WTC11 (cell line): Measurements from ENCODE around the gene NDUFB10. TPM values are rescaled to one million over a fixed set of nuclear protein-coding genes. Genes with fewer than 3 reads are reported as not detected.

Experiments used
- ATAC-seq: fragments of 200-7000 bp; cut with Tn5 transposase; 2 replicates; pipeline ENCODE4 v1.10.0; 2021; ENCODE audit warnings: mild to moderate bottlenecking, moderate library complexity
- CTCF ChIA-PET: fragments of 300-600 bp; sonication (Branson Sonifier 250); formaldehyde crosslinking; loops from one replicate; lab custom pipeline; 2021; ENCODE audit warnings: antibody characterized with exemption; lab: Charles Lee
- POLR2A ChIA-PET: fragments of 350-600 bp; sonication (Branson Sonifier 250); formaldehyde crosslinking; loops from one replicate; lab custom pipeline; 2021; ENCODE audit warnings: antibody characterized with exemption; lab: Charles Lee
- DNase-seq: peaks from one replicate; pipeline ENCODE4 v3.0.0; 2021; ENCODE audit warnings: low spot score
- H3K27ac Mint-ChIP-seq: 2 replicates; pipeline ENCODE4 v1.8.0; 2021; ENCODE audit warnings: mixed read lengths
- H3K27me3 Mint-ChIP-seq: 2 replicates; pipeline ENCODE4 v1.8.0; 2021; ENCODE audit warnings: low read depth, mild to moderate bottlenecking, moderate library complexity, mixed read lengths
- H3K36me3 Mint-ChIP-seq: 2 replicates; pipeline ENCODE4 v1.8.0; 2021; ENCODE audit warnings: mixed read lengths
- H3K4me1 Mint-ChIP-seq: 2 replicates; pipeline ENCODE4 v1.8.0; 2022; ENCODE audit warnings: mixed read lengths
- H3K4me3 Mint-ChIP-seq: 2 replicates; pipeline ENCODE4 v1.8.0; 2021; ENCODE audit warnings: mild to moderate bottlenecking, moderate library complexity, mixed read lengths
- H3K9me3 Mint-ChIP-seq: 2 replicates; pipeline ENCODE4 v1.8.0; 2021; ENCODE audit warnings: mixed read lengths
- ATF1 ChIP-seq: sonication (generic); formaldehyde crosslinking; IDR thresholded peaks from 2 replicates; pipeline ENCODE4 v1.8.1; 2023; ENCODE audit warnings: mild to moderate bottlenecking, moderate library complexity, missing genetic modification reagents
- CREM ChIP-seq: sonication (generic); formaldehyde crosslinking; IDR thresholded peaks from 2 replicates; pipeline ENCODE4 v1.8.1; 2022; ENCODE audit warnings: mild to moderate bottlenecking, missing genetic modification reagents, moderate library complexity
- ESRRA ChIP-seq: sonication (generic); formaldehyde crosslinking; IDR thresholded peaks from 2 replicates; pipeline ENCODE4 v1.8.1; 2022; ENCODE audit warnings: mild to moderate bottlenecking, missing genetic modification reagents, borderline replicate concordance
- FOXK1 ChIP-seq: sonication (generic); formaldehyde crosslinking; IDR thresholded peaks from 2 replicates; pipeline ENCODE4 v1.8.0; 2022; ENCODE audit warnings: mild to moderate bottlenecking, moderate library complexity, missing genetic modification reagents
- IRF2 ChIP-seq: sonication (generic); formaldehyde crosslinking; IDR thresholded peaks from 2 replicates; pipeline ENCODE4 v1.8.0; 2022; ENCODE audit warnings: low read depth, missing genetic modification reagents, borderline replicate concordance
- JAZF1 ChIP-seq: fragments of 250-450 bp; sonication (Bioruptor Pico); IDR thresholded peaks from 2 replicates; pipeline ENCODE4 v1.9.0; 2021; ENCODE audit warnings: moderate library complexity, mild to moderate bottlenecking, inconsistent platforms
- MXD4 ChIP-seq: fragments of 250-450 bp; sonication (Bioruptor Pico); IDR thresholded peaks from 2 replicates; pipeline ENCODE4 v1.8.0; 2021; ENCODE audit warnings: mild to moderate bottlenecking, moderate library complexity, borderline replicate concordance
- MYBL2 ChIP-seq: sonication (generic); formaldehyde crosslinking; IDR thresholded peaks from 2 replicates; pipeline ENCODE4 v1.8.1; 2023; ENCODE audit warnings: mild to moderate bottlenecking, moderate library complexity, missing genetic modification reagents
- NR1H2 ChIP-seq: sonication (generic); formaldehyde crosslinking; IDR thresholded peaks from 2 replicates; pipeline ENCODE4 v1.9.0; 2021; ENCODE audit warnings: mild to moderate bottlenecking, moderate library complexity, missing genetic modification reagents
- OVOL2 ChIP-seq: fragments of 250-450 bp; sonication (Bioruptor Pico); IDR thresholded peaks from 2 replicates; pipeline ENCODE4 v1.9.0; 2021; ENCODE audit warnings: mild to moderate bottlenecking, borderline replicate concordance
- SOX15 ChIP-seq: fragments of 250-450 bp; sonication (Bioruptor Pico); IDR thresholded peaks from 2 replicates; pipeline ENCODE4 v1.9.0; 2021; ENCODE audit warnings: mild to moderate bottlenecking
- TEAD4 ChIP-seq: sonication (generic); formaldehyde crosslinking; IDR thresholded peaks from 2 replicates; pipeline ENCODE4 v1.8.0; 2022; ENCODE audit warnings: mild to moderate bottlenecking, missing genetic modification reagents
- ZBTB21 ChIP-seq: sonication (generic); formaldehyde crosslinking; IDR thresholded peaks from 2 replicates; pipeline ENCODE4 v1.8.1; 2023; ENCODE audit warnings: mild to moderate bottlenecking, missing genetic modification reagents, borderline replicate concordance
- ZNF121 ChIP-seq: sonication (generic); formaldehyde crosslinking; IDR thresholded peaks from 2 replicates; pipeline ENCODE4 v1.8.0; 2023; ENCODE audit warnings: missing genetic modification reagents
- ZNF219 ChIP-seq: sonication (generic); formaldehyde crosslinking; IDR thresholded peaks from 2 replicates; pipeline ENCODE4 v1.8.0; 2023; ENCODE audit warnings: missing genetic modification reagents, mild to moderate bottlenecking, borderline replicate concordance
- ZNF263 ChIP-seq: sonication (generic); formaldehyde crosslinking; IDR thresholded peaks from 2 replicates; pipeline ENCODE4 v1.8.1; 2022; ENCODE audit warnings: low read depth, mild to moderate bottlenecking, moderate library complexity, missing genetic modification reagents
- ZNF423 ChIP-seq: fragments of 250-450 bp; sonication (Bioruptor Pico); IDR thresholded peaks from 2 replicates; pipeline ENCODE4 v2.1.2; 2022; ENCODE audit warnings: mild to moderate bottlenecking, moderate library complexity
- total RNA-seq: library from RNA; stranded (reverse); gene quantifications from 3 replicates; pipeline ENCODE4 v1.2.3, GENCODE V29; 2021
- TF ChIP-seq, protein P1 (sequence below): fragments of 250-450 bp; sonication (Bioruptor Pico); IDR thresholded peaks from 2 replicates; pipeline ENCODE4 v2.1.2; 2022; ENCODE audit warnings: mild to moderate bottlenecking, moderate library complexity
- TF ChIP-seq, protein P2 (sequence below): sonication (generic); formaldehyde crosslinking; IDR thresholded peaks from 2 replicates; pipeline ENCODE4 v1.8.1; 2022; ENCODE audit warnings: mild to moderate bottlenecking, moderate library complexity, missing genetic modification reagents
- TF ChIP-seq, protein P3 (sequence below): sonication (generic); formaldehyde crosslinking; IDR thresholded peaks from 2 replicates; pipeline ENCODE4 v1.8.0; 2023; ENCODE audit warnings: missing genetic modification reagents
- TF ChIP-seq, protein P4 (sequence below): sonication (generic); formaldehyde crosslinking; IDR thresholded peaks from 2 replicates; pipeline ENCODE4 v1.8.0; 2023; ENCODE audit warnings: mild to moderate bottlenecking, missing genetic modification reagents
- TF ChIP-seq, protein P5 (sequence below): sonication (generic); formaldehyde crosslinking; IDR thresholded peaks from 2 replicates; pipeline ENCODE4 v1.8.1; 2023; ENCODE audit warnings: mild to moderate bottlenecking, missing genetic modification reagents
- TF ChIP-seq, protein P6 (sequence below): sonication (generic); formaldehyde crosslinking; IDR thresholded peaks from 2 replicates; pipeline ENCODE4 v1.8.0; 2022; ENCODE audit warnings: missing genetic modification reagents

The NDUFB10 gene
- total RNA-seq, 1 experiment from 2014 or later, result 228 TPM

DNA sequence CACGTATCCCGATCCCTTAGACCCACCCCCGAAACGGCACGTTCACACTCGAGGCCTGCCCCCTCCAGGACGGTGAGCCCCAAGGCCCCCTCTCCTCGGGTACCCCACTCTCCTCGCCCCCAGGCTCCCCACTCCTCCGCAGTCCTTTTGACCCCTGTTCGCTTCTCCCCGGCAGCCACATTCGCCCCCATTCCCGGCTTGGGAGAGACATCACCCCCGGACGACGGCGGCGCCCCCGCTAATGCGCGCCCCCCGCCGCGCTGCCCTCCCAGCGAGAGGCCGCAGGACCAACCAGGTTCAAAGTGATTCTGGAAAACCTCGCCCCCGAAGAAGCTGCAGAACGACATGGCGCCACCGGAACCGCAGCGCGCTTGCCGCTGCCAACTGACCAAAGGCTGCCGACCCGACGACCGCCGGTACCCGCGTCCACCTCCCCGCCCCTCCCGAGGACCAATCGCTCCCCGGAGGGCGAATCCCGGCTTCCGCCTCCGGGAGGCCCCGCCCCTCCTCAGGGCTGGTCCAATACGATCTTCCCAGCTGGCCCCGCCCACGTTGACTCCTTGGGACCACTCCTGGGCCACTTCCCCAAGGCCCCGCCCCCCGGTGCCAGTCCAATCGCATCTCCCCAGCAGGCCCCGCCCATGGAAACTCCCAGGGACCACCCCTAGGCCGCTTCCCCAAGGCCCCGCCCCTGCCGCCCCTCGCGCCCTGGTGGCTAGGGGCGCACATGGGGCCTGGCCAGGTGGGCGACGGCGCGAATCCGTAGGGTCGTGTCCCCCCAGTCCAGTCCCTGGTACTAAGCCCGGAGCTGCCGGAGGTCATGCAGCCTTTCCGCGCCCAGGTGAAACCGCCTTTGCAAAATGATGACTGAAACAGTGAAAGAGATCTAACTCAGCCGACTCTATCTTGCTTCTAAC lies 16.3 kb upstream of the NDUFB10 start, which contains the start of gene MSRB1:
TSS of gene MSRB1 (minus strand) at position 390 of the 917 bp plus-strand sequence. CDS start at position 347, 43 bp downstream.
- Mint-ChIP-seq H3K36me3 (peaks cover 9% of the 10 kb centered on the region), H3K4me1 (peaks cover 22% of the 10 kb centered on the region), H3K27ac (peak within 1 kb of the TSS; percentile 60), H3K4me3 (peak within 1 kb of the TSS; percentile 87), H3K9me3 (no peaks in the 10 kb centered on the region), H3K27me3 (peaks cover 16% of the 10 kb centered on the region)
- ChIA-PET POLR2A (interaction anchor here (0.6 to 1.7 kb wide), 6 partner anchors 16 to 48 kb away, joined by 3 to 7 read pairs (median 4); partner anchors contain the start of genes NDUFB10 and RPS2), CTCF (interaction anchor here (0.5 to 4.4 kb wide), 10 partner anchors 9 to 237 kb away, joined by 3 to 29 read pairs (median 4); partner anchors contain the start of gene MAPK8IP3)
- DNase-seq, result peak; percentile 100
- peak; percentile 97 for ATAC-seq
- TF ChIP-seq MYBL2 (peak; percentile 58; the same call in 1 of the 2 replicates), ZNF423 (CRISPR knock-in tag) (no peak), IRF2 (CRISPR knock-in tag) (no peak), TEAD4 (CRISPR knock-in tag) (no peak), OVOL2 (CRISPR knock-in tag) (no peak), ZNF219 (CRISPR knock-in tag) (no peak), CREM (0 out of 2 replicates have a peak, but pooled peaks have one; percentile 38), ATF1 (CRISPR knock-in tag) (no peak), NR1H2 (CRISPR knock-in tag) (no peak), SOX15 (no peak), MXD4 (CRISPR knock-in tag) (no peak), ZNF121 (CRISPR knock-in tag) (no peak), ESRRA (peak; percentile 47; the same call in 1 of the 2 replicates), ZBTB21 (CRISPR knock-in tag) (peak; percentile 78; the same call in 1 of the 2 replicates), JAZF1 (CRISPR knock-in tag) (no peak), FOXK1 (peak; percentile 44; the same call in 1 of the 2 replicates), ZNF263 (no peak)
- TF ChIP-seq, protein P1, sequence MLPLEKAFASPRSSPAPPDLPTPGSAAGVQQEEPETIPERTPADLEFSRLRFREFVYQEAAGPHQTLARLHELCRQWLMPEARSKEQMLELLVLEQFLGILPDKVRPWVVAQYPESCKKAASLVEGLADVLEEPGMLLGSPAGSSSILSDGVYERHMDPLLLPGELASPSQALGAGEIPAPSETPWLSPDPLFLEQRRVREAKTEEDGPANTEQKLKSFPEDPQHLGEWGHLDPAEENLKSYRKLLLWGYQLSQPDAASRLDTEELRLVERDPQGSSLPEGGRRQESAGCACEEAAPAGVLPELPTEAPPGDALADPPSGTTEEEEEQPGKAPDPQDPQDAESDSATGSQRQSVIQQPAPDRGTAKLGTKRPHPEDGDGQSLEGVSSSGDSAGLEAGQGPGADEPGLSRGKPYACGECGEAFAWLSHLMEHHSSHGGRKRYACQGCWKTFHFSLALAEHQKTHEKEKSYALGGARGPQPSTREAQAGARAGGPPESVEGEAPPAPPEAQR (CRISPR knock-in tag), result no peak
- TF ChIP-seq, protein P2, sequence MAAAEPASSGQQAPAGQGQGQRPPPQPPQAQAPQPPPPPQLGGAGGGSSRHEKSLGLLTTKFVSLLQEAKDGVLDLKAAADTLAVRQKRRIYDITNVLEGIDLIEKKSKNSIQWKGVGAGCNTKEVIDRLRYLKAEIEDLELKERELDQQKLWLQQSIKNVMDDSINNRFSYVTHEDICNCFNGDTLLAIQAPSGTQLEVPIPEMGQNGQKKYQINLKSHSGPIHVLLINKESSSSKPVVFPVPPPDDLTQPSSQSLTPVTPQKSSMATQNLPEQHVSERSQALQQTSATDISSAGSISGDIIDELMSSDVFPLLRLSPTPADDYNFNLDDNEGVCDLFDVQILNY (CRISPR knock-in tag), result 0 out of 2 replicates have a peak, but pooled peaks have one; percentile 34
- TF ChIP-seq, protein P3, sequence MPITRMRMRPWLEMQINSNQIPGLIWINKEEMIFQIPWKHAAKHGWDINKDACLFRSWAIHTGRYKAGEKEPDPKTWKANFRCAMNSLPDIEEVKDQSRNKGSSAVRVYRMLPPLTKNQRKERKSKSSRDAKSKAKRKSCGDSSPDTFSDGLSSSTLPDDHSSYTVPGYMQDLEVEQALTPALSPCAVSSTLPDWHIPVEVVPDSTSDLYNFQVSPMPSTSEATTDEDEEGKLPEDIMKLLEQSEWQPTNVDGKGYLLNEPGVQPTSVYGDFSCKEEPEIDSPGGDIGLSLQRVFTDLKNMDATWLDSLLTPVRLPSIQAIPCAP (CRISPR knock-in tag), result peak; percentile 23; the same call in 1 of the 2 replicates
- TF ChIP-seq, protein P4, sequence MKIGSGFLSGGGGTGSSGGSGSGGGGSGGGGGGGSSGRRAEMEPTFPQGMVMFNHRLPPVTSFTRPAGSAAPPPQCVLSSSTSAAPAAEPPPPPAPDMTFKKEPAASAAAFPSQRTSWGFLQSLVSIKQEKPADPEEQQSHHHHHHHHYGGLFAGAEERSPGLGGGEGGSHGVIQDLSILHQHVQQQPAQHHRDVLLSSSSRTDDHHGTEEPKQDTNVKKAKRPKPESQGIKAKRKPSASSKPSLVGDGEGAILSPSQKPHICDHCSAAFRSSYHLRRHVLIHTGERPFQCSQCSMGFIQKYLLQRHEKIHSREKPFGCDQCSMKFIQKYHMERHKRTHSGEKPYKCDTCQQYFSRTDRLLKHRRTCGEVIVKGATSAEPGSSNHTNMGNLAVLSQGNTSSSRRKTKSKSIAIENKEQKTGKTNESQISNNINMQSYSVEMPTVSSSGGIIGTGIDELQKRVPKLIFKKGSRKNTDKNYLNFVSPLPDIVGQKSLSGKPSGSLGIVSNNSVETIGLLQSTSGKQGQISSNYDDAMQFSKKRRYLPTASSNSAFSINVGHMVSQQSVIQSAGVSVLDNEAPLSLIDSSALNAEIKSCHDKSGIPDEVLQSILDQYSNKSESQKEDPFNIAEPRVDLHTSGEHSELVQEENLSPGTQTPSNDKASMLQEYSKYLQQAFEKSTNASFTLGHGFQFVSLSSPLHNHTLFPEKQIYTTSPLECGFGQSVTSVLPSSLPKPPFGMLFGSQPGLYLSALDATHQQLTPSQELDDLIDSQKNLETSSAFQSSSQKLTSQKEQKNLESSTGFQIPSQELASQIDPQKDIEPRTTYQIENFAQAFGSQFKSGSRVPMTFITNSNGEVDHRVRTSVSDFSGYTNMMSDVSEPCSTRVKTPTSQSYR, result no peak
- TF ChIP-seq, protein P5, sequence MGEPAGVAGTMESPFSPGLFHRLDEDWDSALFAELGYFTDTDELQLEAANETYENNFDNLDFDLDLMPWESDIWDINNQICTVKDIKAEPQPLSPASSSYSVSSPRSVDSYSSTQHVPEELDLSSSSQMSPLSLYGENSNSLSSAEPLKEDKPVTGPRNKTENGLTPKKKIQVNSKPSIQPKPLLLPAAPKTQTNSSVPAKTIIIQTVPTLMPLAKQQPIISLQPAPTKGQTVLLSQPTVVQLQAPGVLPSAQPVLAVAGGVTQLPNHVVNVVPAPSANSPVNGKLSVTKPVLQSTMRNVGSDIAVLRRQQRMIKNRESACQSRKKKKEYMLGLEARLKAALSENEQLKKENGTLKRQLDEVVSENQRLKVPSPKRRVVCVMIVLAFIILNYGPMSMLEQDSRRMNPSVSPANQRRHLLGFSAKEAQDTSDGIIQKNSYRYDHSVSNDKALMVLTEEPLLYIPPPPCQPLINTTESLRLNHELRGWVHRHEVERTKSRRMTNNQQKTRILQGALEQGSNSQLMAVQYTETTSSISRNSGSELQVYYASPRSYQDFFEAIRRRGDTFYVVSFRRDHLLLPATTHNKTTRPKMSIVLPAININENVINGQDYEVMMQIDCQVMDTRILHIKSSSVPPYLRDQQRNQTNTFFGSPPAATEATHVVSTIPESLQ (CRISPR knock-in tag), result no peak
- TF ChIP-seq, protein P6, sequence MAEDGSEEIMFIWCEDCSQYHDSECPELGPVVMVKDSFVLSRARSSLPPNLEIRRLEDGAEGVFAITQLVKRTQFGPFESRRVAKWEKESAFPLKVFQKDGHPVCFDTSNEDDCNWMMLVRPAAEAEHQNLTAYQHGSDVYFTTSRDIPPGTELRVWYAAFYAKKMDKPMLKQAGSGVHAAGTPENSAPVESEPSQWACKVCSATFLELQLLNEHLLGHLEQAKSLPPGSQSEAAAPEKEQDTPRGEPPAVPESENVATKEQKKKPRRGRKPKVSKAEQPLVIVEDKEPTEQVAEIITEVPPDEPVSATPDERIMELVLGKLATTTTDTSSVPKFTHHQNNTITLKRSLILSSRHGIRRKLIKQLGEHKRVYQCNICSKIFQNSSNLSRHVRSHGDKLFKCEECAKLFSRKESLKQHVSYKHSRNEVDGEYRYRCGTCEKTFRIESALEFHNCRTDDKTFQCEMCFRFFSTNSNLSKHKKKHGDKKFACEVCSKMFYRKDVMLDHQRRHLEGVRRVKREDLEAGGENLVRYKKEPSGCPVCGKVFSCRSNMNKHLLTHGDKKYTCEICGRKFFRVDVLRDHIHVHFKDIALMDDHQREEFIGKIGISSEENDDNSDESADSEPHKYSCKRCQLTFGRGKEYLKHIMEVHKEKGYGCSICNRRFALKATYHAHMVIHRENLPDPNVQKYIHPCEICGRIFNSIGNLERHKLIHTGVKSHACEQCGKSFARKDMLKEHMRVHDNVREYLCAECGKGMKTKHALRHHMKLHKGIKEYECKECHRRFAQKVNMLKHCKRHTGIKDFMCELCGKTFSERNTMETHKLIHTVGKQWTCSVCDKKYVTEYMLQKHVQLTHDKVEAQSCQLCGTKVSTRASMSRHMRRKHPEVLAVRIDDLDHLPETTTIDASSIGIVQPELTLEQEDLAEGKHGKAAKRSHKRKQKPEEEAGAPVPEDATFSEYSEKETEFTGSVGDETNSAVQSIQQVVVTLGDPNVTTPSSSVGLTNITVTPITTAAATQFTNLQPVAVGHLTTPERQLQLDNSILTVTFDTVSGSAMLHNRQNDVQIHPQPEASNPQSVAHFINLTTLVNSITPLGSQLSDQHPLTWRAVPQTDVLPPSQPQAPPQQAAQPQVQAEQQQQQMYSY (CRISPR knock-in tag), result no peak
